NCI-H510A (cell line): ENCODE measurements around the gene LRCH1.

ENCODE experiments used
- DNase-seq: peaks from one replicate; lab custom pipeline; 2025; lab: John Stamatoyannopoulos, UW

LRCH1 gene

GRCh38 chr13:46665633-46666482 is 112.9 kb downstream of the LRCH1 start:
- no peak for DNase-seq

- DNase-seq: no peak
Measured at GRCh38 chr13:46666727-46667456, 113.9 kb downstream of the LRCH1 start.

GRCh38 chr13:46667687-46668281 is 114.8 kb downstream of the LRCH1 start:
- no peak for DNase-seq

GRCh38 chr13:46668302-46668720 is 115.3 kb downstream of the LRCH1 start:
- DNase-seq: no peak

GRCh38 chr13:46668931-46669525 is 116.1 kb downstream of the LRCH1 start:
- no peak for DNase-seq

GRCh38 chr13:46672338-46673090 is 119.5 kb downstream of the LRCH1 start:
- no peak for DNase-seq

GRCh38 chr13:46675016-46675415 is 122.0 kb downstream of the LRCH1 start:
- no peak for DNase-seq

GRCh38 chr13:46676378-46676725 is 123.4 kb downstream of the LRCH1 start:
- DNase-seq: no peak

- DNase-seq: no peak
Measured at GRCh38 chr13:46679369-46680120, 126.6 kb downstream of the LRCH1 start.

- DNase-seq: no peak
Measured at GRCh38 chr13:46682015-46682414, 129.0 kb downstream of the LRCH1 start.

GRCh38 chr13:46682707-46683106 is 129.7 kb downstream of the LRCH1 start:
- DNase-seq: no peak

- DNase-seq: no peak
Measured at GRCh38 chr13:46683676-46684260, 130.8 kb downstream of the LRCH1 start.

GRCh38 chr13:46684287-46685001 is 131.5 kb downstream of the LRCH1 start:
- DNase-seq: no peak

- no peak for DNase-seq
Measured at GRCh38 chr13:46685006-46685730, 132.2 kb downstream of the LRCH1 start.

- DNase-seq: no peak
Measured at GRCh38 chr13:46686171-46686570, 133.2 kb downstream of the LRCH1 start.

GRCh38 chr13:46687810-46688209 is 134.8 kb downstream of the LRCH1 start:
- no peak for DNase-seq

- DNase-seq: no peak
Measured at GRCh38 chr13:46688306-46688705, 135.3 kb downstream of the LRCH1 start.

- DNase-seq: no peak
Measured at GRCh38 chr13:46698014-46698413, 145.0 kb downstream of the LRCH1 start.

GRCh38 chr13:46698910-46699460 is 146.0 kb downstream of the LRCH1 start:
- no peak for DNase-seq
